HAP-1 (cell line): ENCODE data around the gene PRX.

Experiments used
- DNase-seq, 2 experiments: peaks; one replicate each; pipeline ENCODE4 v3.0.0-alpha.2; 2016 to 2020; ENCODE audit warnings: low spot score in 2 of 2
- H3K27me3 ChIP-seq: fragments of 250-450 bp; sonication (Bioruptor Pico); 2 replicates; pipeline ENCODE4 v1.5.1; 2020; ENCODE audit warnings: low read depth, mild to moderate bottlenecking, moderate library complexity
- H3K36me3 ChIP-seq: fragments of 250-450 bp; sonication (Bioruptor Pico); replicated peaks from 2 replicates; pipeline ENCODE4 v1.5.1; 2020; ENCODE audit warnings: mild to moderate bottlenecking
- H3K4me1 ChIP-seq: fragments of 250-450 bp; sonication (Bioruptor Pico); 2 replicates; pipeline ENCODE4 v1.5.1; 2020; ENCODE audit warnings: mild to moderate bottlenecking
- H3K4me3 ChIP-seq: fragments of 250-450 bp; sonication (Bioruptor Pico); 2 replicates; pipeline ENCODE4 v1.5.1; 2020; ENCODE audit warnings: mild to moderate bottlenecking, moderate library complexity
- H3K9me3 ChIP-seq: fragments of 250-450 bp; sonication (Bioruptor Pico); 2 replicates; pipeline ENCODE4 v1.5.1; 2020; ENCODE audit warnings: mild to moderate bottlenecking, moderate library complexity
- in situ Hi-C: fragments of 300-500 bp; cut with MboI; formaldehyde crosslinking; loops from 3 replicates; pipeline ENCODE4 v1.14.3; 2020; ENCODE audit warnings: low sequenced_read_pairs, inconsistent platforms, mixed read lengths

Gene PRX

DNA sequence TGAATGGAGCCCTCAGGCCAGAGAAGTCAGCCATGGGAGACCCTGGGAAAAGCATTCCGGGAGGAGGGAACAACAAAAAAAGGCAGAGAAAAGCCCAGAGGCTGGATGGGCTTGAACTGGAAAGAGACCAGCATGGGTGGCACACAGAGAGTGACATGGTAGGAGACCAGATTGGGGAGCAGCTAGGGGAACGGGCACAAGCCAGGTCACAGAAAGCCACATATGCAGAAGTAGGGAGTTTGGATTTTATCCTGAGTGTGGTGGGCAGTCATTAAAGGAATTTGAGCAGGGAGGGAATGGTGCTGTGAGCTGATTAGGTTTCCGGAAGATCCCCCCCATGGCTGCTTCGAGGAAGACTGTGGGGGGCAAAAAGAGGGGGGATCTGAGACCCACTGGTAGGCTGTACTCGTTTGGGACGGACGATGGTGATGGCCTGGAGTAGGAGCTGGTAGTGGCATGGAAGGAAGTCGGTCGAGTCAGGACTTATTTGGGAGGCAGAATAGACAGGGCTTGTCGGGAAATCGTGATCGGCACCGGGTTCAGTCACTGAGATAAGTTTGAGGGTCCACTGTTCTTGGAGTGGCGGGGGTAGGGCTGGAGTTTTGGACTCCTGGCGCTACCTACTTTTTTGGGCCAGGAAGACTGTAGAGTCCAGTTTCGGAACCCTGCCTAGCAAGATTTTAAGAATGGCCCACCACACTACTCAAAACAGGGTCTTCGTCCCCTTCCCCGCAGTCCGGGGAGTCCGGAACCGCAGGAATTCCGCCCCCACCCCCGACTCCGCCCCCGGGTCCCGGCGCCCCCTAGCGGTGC lies 11.7 kb upstream of the PRX start:
- H3K4me1 ChIP-seq = peaks cover 15% of the 10 kb centered on the region
- peak; percentile 20 to 78 for DNase-seq
- peak overlapping the region; percentile 85 for H3K4me3 ChIP-seq
- no peaks in the 10 kb centered on the region for H3K27me3 ChIP-seq
- H3K9me3 ChIP-seq = no peaks in the 10 kb centered on the region
- no peaks in the 10 kb centered on the region; the same call in 1 of the 2 replicates for H3K36me3 ChIP-seq
- in situ Hi-C loops = no loop called here

DNA sequence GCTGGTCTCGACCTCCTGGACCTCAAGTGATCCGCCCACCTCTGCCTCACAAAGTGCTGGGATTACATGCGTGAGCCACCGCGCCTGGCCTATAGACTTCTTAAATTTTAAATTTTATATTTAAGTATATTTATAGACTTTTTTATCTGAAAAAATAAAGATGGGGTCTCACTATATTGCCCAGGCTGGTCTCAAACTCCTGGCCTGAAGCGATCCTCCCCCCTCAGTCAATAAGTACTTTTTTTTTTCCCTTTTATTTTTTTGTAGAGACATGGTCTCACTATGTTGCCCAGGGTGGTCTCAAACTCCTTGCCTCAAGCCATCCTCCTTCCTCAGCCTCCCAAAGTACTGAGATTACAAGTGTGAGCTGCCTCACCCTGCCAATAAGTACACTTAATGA lies 10.8 kb upstream of the PRX start:
- no peak overlapping the region for H3K4me3 ChIP-seq
- peaks cover 11% of the 10 kb centered on the region for H3K4me1 ChIP-seq
- no peak for DNase-seq
- H3K9me3 ChIP-seq = no peaks in the 10 kb centered on the region
- in situ Hi-C loops = no loop called here
- H3K27me3 ChIP-seq = no peaks in the 10 kb centered on the region
- no peaks in the 10 kb centered on the region; the same call in 1 of the 2 replicates for H3K36me3 ChIP-seq

DNA sequence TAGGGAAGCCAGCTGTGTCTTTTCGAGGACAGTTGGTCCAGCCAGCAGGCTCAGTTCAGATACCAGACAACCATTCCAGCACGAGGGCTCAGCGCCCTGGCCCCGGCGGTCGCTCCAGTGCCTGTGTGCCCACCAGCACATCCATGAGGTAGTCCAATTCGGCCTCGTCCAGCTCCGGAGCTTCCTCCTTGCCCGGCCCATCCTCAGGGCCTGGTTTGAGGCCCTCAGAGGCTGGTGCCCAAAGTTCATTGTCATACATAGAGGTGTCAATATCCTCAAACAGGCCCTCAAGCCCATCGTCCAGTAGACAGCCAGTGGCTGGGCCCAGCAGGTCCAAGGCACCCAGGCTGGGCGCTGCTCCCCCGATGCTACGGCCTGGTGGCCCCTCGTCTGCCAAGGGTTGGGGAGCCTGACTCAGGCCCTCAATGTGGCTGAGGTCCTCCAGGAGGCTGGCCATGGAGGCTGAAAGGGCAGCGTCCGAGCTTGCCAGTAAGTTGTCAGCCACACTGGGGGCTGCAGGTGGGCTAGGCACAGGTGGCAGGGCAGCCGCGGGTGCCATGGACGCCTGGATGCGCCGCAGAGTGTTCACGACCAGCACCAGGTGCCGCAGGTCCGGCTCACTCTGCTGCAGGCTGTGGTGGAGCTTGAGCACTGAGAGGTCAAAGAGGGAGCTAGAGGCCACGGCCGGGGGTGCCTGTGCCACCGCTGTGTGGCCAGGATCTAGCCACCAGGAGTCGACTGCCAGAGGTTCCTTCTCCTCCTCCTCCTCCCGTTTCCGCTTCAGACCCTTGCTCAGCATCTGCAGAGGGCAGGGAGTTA lies 9.8 kb upstream of the PRX start:
- Histone ChIP-seq H3K4me3 (no peak overlapping the region), H3K36me3 (no peaks in the 10 kb centered on the region; the same call in 1 of the 2 replicates), H3K9me3 (no peaks in the 10 kb centered on the region), H3K4me1 (peaks cover 9% of the 10 kb centered on the region), H3K27me3 (no peaks in the 10 kb centered on the region)
- DNase-seq = no peak
- in situ Hi-C loops = no loop called here

DNA sequence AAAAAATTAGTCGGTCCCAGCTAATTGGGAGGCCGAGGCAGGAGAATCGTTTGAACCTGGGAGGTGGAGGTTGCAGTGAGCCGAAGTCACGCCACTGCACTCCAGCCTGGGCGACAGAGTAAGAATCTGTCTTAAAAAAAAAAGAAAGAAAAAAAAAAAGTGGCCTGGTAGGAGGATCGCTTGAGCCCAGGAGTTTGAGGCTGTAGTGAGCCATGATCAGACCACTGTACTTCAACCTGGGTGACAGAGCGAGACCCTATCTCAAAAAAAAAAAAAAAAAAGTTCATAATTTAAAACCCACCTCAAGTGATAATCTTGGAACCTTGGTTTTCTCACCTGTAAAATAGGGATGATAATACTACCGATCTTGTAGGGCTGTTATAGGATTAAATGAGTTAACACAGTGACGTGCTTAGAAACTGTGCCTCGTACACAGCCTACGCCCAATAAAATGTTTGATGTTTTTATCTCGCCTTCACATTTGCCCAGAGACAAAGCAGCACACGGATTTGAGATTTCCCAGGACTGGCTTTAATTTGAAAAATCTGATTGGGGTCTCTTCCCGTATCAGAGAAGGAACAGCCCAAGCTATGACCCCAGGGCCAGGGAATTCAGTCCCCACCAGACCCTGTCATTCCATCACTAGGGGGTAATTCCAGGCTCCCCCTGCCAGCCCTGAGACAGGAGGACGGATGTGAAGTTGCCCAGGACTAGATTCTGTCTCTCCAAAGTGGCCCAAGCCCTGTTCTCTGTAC lies 9.0 kb upstream of the PRX start:
- Histone ChIP-seq H3K4me3 (no peak overlapping the region), H3K9me3 (no peaks in the 10 kb centered on the region), H3K4me1 (peaks cover 9% of the 10 kb centered on the region), H3K36me3 (no peaks in the 10 kb centered on the region; the same call in 1 of the 2 replicates), H3K27me3 (no peaks in the 10 kb centered on the region)
- in situ Hi-C loops = no loop called here
- DNase-seq = no peak

DNA sequence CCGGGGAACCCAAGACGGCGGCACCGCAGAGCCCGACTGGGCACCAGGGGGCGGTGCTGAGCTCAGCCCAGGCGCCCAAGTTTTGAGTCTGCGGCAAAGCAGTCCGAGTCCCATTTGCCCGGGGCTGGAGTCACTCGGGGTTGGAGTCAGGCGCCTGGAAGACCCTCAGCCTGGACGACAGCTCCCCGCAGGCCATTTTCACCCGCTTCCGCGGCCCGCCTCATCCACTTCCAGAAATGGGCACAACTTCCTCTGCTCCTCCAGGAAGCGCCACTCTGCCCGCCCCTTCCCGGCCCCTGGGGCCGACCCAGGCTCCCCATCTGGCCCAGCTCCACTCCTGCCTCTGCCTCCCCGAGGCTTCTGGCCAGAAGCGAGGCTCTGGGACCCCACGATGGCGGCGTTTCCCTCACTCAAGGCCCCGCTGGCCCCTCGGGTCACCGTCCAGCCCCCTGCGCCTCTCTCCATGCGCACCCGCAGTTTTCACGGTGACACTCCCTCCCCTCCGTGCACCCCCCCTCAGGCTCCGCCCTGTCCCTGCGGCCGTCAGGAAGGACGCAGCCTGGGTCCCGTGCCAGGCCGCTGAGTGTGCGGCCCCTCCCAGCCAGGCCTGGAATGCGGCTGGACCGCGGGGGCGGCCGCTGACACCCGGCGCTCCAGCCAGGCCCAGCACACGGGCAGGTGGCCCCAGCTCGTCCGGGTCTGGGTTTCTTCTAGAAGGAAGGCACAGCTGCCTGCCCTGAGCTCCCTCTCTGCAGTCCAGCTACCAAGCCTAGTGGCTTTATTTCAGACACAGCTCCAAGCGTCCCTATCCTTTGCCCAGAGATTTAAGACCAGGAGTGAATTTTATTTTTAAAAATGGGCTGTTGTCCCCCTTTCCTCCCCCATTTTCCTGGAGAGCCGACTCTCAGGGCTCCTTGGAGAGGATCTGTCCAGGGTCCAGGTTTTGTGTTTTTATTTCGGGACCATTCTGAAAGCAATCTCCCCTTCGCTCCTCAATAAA lies 7.9 kb upstream of the PRX start:
- Histone ChIP-seq H3K4me3 (peak overlapping the region; percentile 43), H3K9me3 (no peaks in the 10 kb centered on the region), H3K27me3 (no peaks in the 10 kb centered on the region), H3K4me1 (peaks cover 9% of the 10 kb centered on the region), H3K36me3 (no peaks in the 10 kb centered on the region; the same call in 1 of the 2 replicates)
- peak; percentile 72 to 90 for DNase-seq
- in situ Hi-C loops = no loop called here

DNA sequence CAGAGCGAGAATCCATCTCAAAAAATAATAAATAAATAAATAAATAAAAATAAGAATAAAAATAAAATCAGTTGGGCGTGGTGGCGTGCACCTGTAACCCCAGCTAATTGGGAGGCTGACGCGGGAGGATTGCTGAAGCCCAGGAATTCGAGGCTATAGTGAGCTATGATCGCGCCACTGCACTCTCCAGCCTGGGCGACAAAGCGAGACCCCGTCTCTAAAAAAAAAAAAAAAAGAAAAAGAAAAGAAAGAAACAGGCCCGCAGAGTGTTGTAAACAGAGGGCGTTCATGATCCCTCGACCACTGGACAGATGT lies 7.2 kb upstream of the PRX start:
- H3K4me1 ChIP-seq = peaks cover 9% of the 10 kb centered on the region
- in situ Hi-C loops = no loop called here
- no peaks in the 10 kb centered on the region; the same call in 1 of the 2 replicates for H3K36me3 ChIP-seq
- no peak for DNase-seq
- peak overlapping the region; percentile 43 for H3K4me3 ChIP-seq
- H3K9me3 ChIP-seq = no peaks in the 10 kb centered on the region
- H3K27me3 ChIP-seq = no peaks in the 10 kb centered on the region

DNA sequence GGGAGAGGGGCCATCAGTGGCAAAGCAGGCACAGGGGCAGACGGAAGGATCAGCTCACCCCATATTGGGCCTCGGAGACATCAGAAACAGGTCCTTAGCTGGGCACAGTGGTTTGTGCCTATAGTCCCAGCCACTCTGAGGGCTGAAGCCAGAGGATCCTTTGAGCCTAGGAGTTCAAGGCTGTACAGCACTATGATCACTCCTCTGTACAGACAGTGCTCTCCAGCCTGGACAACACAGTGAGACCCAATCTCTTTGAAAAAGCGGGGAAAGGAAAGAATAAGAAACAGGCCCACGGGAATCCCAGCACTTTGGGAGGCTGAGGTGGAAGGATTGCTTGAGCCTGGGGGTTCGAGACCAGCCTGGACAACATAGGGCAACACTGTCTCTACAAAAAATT lies 6.6 kb upstream of the PRX start:
- no peaks in the 10 kb centered on the region for H3K9me3 ChIP-seq
- H3K36me3 ChIP-seq = no peaks in the 10 kb centered on the region; the same call in 1 of the 2 replicates
- DNase-seq = no peak
- H3K27me3 ChIP-seq = no peaks in the 10 kb centered on the region
- H3K4me3 ChIP-seq = no peak overlapping the region
- H3K4me1 ChIP-seq = peaks cover 9% of the 10 kb centered on the region
- in situ Hi-C loops = no loop called here

DNA sequence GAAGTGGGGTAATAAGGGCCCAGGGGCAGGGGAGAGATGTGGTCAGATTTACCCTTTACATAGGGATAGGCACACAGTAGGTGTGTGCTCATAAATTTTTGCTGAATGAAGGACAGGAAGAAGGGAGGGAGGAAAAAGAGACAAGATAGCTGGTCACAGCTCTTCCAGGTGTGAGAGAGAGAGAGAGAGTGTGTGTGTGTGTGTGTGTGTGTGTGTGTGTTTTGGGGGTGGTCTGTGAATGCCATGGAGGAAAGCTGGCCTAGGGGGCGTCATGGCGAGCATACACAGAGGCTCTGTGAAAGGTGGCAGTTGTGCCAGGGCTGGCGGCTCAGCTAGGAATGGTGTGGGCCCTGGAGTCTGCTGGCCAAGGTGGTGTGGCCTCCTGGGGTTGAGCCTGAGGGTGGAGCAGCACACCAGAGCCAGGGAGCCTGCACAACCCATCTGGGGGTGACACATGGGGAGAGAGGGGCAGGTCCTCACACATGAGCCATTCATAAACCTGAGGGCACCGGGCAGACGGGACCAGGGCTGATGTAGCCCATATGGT lies 6.0 kb upstream of the PRX start:
- no peak for DNase-seq
- in situ Hi-C loops = no loop called here

DNA sequence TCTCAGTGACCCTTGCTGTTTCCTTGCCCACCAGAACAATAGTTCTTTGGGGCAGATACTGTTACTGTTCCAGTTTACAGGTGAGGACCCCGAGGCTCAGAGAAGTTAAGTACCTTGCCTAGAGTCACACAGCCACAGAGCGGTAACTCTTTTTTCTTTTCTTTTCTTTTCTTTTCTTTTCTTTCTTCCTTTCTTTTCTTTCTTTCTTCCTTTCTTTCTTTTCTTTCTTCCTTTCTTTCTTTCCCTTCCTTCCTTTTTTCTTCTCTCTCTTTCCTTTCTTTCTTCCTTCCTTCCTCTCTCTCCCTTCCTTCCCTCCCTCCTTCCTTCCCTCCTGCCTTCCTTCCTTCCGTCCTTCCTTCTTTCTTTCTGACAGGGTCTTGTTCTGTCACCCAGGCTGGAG lies 4.9 kb upstream of the PRX start:
- Histone ChIP-seq H3K4me3 (no peak overlapping the region), H3K36me3 (no peaks in the 10 kb centered on the region; the same call in 1 of the 2 replicates), H3K9me3 (no peaks in the 10 kb centered on the region), H3K4me1 (peaks cover 4% of the 10 kb centered on the region), H3K27me3 (no peaks in the 10 kb centered on the region)
- no peak for DNase-seq
- in situ Hi-C loops = no loop called here

More for the DNA sequence above, 6.0 kb upstream of the PRX start:
- Histone ChIP-seq H3K27me3 (no peaks in the 10 kb centered on the region), H3K9me3 (no peaks in the 10 kb centered on the region), H3K4me1 (peaks cover 4% of the 10 kb centered on the region), H3K36me3 (no peaks in the 10 kb centered on the region; the same call in 1 of the 2 replicates), H3K4me3 (no peak overlapping the region)

DNA sequence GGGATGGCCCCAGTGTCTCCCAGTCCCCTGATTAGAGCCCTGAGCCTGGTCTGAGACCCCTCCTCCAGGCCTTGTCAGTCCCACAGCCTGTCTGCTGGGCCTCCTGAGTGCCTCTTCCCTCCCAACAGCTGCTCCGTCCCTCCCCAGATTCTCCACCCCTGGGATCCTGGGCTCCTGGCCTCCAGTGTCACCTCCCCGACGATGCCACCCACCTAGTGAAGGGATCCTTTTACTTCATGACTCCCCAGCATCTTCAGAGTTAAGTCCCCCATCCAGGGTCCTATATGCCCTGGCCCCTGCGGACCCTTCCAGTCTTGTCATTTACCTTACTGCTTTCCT lies 4.4 kb upstream of the PRX start:
- Histone ChIP-seq H3K4me3 (no peak overlapping the region), H3K9me3 (no peaks in the 10 kb centered on the region), H3K27me3 (no peaks in the 10 kb centered on the region), H3K36me3 (no peaks in the 10 kb centered on the region), H3K4me1 (peaks cover 4% of the 10 kb centered on the region)
- DNase-seq = no peak
- in situ Hi-C loops = no loop called here

DNA sequence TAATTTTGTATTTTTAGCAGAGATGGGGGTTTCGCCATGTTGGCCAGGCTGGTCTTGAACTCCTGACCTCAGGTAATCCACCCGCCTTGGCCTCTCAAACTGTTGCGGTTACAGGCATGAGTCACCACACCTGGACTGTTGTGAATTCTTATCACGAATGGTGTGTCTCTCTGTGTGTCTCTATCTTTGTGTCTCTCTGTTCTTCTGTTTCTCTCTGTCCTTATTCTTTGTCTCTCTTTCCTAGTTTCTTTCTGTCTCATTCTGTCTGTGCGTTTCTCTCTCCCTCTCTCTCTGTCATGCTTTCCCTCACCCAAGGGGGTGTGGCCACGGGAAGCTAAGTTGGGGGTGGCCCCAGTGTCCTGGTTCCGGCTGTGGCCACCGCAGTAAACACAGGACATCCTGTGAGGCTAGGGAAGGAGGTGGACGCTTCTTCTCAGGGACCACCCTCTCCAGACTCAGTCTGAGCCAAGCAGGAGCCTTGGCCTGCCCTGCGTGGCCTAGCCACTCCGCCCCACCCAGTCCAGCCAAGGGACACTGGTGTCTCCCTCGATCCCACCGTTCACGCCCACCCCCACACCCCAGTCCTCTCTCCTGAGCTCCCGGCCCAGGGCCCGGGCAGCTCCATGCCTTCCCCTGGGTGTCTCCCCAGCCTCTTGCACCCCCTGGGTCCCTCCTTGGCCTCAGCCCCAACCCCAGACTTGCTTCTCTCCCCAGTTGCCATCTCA lies 3.9 kb upstream of the PRX start:
- peaks cover 4% of the 10 kb centered on the region for H3K4me1 ChIP-seq
- H3K36me3 ChIP-seq = no peaks in the 10 kb centered on the region
- no peak for DNase-seq
- no peaks in the 10 kb centered on the region for H3K27me3 ChIP-seq
- in situ Hi-C loops = no loop called here
- no peaks in the 10 kb centered on the region for H3K9me3 ChIP-seq
- H3K4me3 ChIP-seq = no peak overlapping the region

DNA sequence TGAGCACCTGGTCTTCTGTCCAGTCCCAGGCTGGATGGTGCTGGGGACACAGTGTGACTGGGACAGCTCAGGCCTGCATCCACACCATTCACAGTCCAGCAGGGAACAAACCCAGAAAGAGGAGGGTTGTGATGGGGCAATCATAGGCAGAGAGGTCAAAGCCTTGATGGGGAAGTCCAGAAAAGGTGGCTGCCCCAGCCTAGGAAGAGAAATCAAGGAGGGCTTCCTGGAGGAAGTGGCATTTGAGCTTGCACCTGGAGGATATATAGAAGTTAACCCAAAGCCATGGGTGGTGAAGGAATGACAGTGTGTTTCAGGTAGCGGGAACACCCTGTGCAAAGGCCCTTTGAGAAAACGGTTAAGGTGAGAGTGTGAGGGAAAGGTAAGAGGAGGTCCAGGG lies 2.6 kb upstream of the PRX start:
- H3K4me3 ChIP-seq = no peak overlapping the region
- H3K4me1 ChIP-seq = no peaks in the 10 kb centered on the region
- no peaks in the 10 kb centered on the region for H3K9me3 ChIP-seq
- no peak for DNase-seq
- H3K36me3 ChIP-seq = no peaks in the 10 kb centered on the region
- in situ Hi-C loops = no loop called here
- H3K27me3 ChIP-seq = no peaks in the 10 kb centered on the region
